Measurements from ENCODE around the gene KCNA1. TPM values are rescaled to one million over a fixed set of nuclear protein-coding genes. Genes with fewer than 3 reads are reported as not detected.

KCNA1 gene
- total and polyA plus RNA-seq, 8 donors, result 0.19 TPM; not detected in 7

DNA sequence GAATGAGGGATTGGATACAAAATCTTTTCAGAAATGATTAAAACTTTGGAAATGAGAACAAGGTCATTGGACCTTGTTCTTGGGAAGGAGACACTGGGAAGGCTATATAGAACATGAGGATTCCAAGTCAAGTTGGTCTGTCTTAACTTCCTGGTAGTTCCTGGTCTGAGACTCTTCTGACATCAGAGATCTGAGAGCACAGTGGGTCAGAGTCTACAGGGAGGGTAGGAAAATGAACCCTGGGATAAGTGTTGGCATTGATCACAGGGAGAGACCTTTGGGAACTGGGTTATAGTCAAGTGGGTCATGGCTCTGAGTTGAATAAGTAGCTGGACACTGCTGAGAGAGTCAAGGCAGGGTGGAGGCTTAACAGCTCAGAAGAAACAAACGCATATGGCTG, 17.3 kb upstream of the KCNA1 start:
- FAIRE-seq (no peak), ATAC-seq (no peak)
- WGBS, 2 donors, result 53 to 58% methylated on average over 1 of the region's 1 CpG

DNA sequence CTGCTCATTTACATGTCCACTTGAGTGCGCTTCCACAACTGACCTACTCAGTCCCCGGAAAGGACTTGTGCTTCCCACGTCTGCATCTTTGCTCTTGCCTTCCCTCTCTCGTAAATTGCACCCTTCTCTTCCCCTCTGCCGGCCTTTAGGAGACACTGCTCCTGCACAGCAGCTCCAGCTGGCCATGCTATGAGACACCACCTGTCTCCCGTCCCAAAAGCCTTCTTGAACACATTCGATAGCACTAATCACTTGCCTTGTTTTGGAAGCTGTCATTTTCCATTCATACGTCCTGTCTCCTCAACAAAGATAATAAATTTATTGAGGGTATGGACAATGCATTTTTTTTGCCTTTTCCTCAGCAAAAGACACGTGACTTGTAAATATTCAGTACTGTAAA, 15.7 kb upstream of the KCNA1 start:
- H3K4me1 ChIP-seq, result no peaks in the 10 kb centered on the region
- intact Hi-C loops (cut with DNase I), result no loop called here
- H3K27me3 ChIP-seq, result peaks cover 0 to 2% (median 0%) of the 10 kb centered on the region in 4 donors
- no peak for DNase-seq
- FAIRE-seq, result no peak
- no peak for ATAC-seq
- 38 to 52% methylated on average over 9 of the region's 9 CpGs for WGBS, 2 donors
- H3K36me3 ChIP-seq, result no peaks in the 10 kb centered on the region
- H3K4me3 ChIP-seq, result no peak overlapping the region
- no peak overlapping the region for H3K27ac ChIP-seq
- H3K9me3 ChIP-seq, result no peaks in the 10 kb centered on the region
- TF ChIP-seq, protein P1, sequence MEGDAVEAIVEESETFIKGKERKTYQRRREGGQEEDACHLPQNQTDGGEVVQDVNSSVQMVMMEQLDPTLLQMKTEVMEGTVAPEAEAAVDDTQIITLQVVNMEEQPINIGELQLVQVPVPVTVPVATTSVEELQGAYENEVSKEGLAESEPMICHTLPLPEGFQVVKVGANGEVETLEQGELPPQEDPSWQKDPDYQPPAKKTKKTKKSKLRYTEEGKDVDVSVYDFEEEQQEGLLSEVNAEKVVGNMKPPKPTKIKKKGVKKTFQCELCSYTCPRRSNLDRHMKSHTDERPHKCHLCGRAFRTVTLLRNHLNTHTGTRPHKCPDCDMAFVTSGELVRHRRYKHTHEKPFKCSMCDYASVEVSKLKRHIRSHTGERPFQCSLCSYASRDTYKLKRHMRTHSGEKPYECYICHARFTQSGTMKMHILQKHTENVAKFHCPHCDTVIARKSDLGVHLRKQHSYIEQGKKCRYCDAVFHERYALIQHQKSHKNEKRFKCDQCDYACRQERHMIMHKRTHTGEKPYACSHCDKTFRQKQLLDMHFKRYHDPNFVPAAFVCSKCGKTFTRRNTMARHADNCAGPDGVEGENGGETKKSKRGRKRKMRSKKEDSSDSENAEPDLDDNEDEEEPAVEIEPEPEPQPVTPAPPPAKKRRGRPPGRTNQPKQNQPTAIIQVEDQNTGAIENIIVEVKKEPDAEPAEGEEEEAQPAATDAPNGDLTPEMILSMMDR (IDR thresholded peaks at IDR 0.05), result no peak

More for the DNA sequence above, 17.3 kb upstream of the KCNA1 start:
- H3K9me3 ChIP-seq, result no peaks in the 10 kb centered on the region
- intact Hi-C loops (cut with DNase I), result no loop called here
- H3K27ac ChIP-seq, result no peak overlapping the region
- H3K27me3 ChIP-seq, result peaks cover 0 to 4% (median 0%) of the 10 kb centered on the region in 4 donors
- no peaks in the 10 kb centered on the region for H3K4me1 ChIP-seq
- no peak for DNase-seq
- H3K36me3 ChIP-seq, result no peaks in the 10 kb centered on the region
- no peak overlapping the region for H3K4me3 ChIP-seq
- TF ChIP-seq, protein P1 (IDR thresholded peaks at IDR 0.05), result no peak

DNA sequence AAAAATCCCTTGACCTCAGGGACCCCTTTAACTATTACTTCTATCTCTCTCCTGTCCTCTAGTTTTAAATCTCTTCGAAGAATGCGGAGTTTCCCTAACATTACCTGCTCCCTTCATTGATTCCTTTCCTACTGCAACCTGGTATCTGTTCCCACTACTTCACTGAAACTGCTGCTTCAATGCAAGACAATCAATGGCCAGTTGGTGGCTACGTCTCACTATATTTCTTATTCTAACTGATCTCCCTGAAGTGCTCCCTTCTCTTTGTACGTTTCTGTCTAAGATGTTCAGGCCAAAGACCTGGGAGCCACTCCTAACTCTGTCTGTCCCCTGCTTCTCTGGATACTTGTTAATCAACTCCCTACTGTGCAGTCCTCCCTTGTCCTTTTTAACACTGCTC, 10.3 kb upstream of the KCNA1 start:
- TF ChIP-seq, protein P1 (IDR thresholded peaks at IDR 0.05), result no peak
- no peak overlapping the region for H3K27ac ChIP-seq
- WGBS, 2 donors, result 26 to 35% methylated on average over 4 of the region's 4 CpGs
- intact Hi-C loops (cut with DNase I), result no loop called here
- ATAC-seq (no peak), DNase-seq (no peak), FAIRE-seq (no peak)
- H3K9me3 ChIP-seq, result no peaks in the 10 kb centered on the region
- no peaks in the 10 kb centered on the region for H3K36me3 ChIP-seq
- H3K4me1 ChIP-seq, result no peaks in the 10 kb centered on the region
- H3K27me3 ChIP-seq, result peaks cover 0 to 4% (median 2%) of the 10 kb centered on the region in 4 donors
- H3K4me3 ChIP-seq, result no peak overlapping the region

GRCh38 chr12:4900327-4900726, 9.4 kb upstream of the KCNA1 start:
- intact Hi-C loops (cut with DNase I), result no loop called here
- H3K4me3 ChIP-seq, result no peak overlapping the region
- FAIRE-seq (no peak), ATAC-seq (no peak), DNase-seq (no peak)
- H3K27me3 ChIP-seq, result peaks cover 0 to 4% (median 2%) of the 10 kb centered on the region in 4 donors
- no peaks in the 10 kb centered on the region for H3K36me3 ChIP-seq
- H3K9me3 ChIP-seq, result no peaks in the 10 kb centered on the region
- TF ChIP-seq, protein P1 (IDR thresholded peaks at IDR 0.05), result no peak
- H3K27ac ChIP-seq, result no peak overlapping the region
- WGBS, 2 donors, result 77 to 81% methylated on average over 5 of the region's 5 CpGs
- no peaks in the 10 kb centered on the region for H3K4me1 ChIP-seq

- FAIRE-seq, result no peak
- intact Hi-C loops (cut with DNase I), result no loop called here
These were observed 4.4 kb upstream of the KCNA1 start for GRCh38 chr12:4905316-4905715.

More at GRCh38 chr12:4905316-4905715, 4.4 kb upstream of the KCNA1 start:
- no peak overlapping the region for H3K4me3 ChIP-seq
- DNase-seq (no peak), ATAC-seq (no peak)
- TF ChIP-seq, protein P1 (IDR thresholded peaks at IDR 0.05), result no peak
- H3K4me1 ChIP-seq, result peaks cover 0 to 12% (median 3%) of the 10 kb centered on the region in 3 donors
- H3K27ac ChIP-seq, result no peak overlapping the region
- no peaks in the 10 kb centered on the region for H3K36me3 ChIP-seq
- no peaks in the 10 kb centered on the region for H3K9me3 ChIP-seq
- H3K27me3 ChIP-seq, result peaks cover 0 to 19% (median 6%) of the 10 kb centered on the region in 4 donors
